HCT116 (cell line): ENCODE data around the gene LRRC7. TPM values are rescaled to one million over a fixed set of nuclear protein-coding genes. Genes with fewer than 3 reads are reported as not detected.

ENCODE experiments used
- ATAC-seq: fragments of 200-7000 bp; cut with Tn5 transposase; 2 replicates; pipeline ENCODE4 v1.9.1; 2020; ENCODE audit warnings: mild to moderate bottlenecking, moderate library complexity
- BruUV-seq: library from RNA; stranded (reverse); fragments of 400-500 nt; replicated peaks from 2 replicates; lab custom pipeline; 2021; lab: Mats Ljungman, UMichigan
- CTCF ChIA-PET: fragments of 300-600 bp; sonication (Branson Sonifier 250); formaldehyde crosslinking; loops from one replicate; lab custom pipeline; 2021; ENCODE audit warnings: antibody characterized with exemption; lab: Charles Lee
- POLR2A ChIA-PET: fragments of 300-600, 350-600 bp; sonication (Branson Sonifier 250); formaldehyde crosslinking; loops from one replicate; lab custom pipeline; 2021; ENCODE audit warnings: antibody characterized with exemption; lab: Charles Lee
- RAD21 ChIA-PET, 2 experiments: fragments of 300-600 bp; sonication (Branson Sonifier 250); formaldehyde crosslinking; loops; one replicate each; lab custom pipeline; 2023; ENCODE audit warnings: low total read pairs in 2 of 2; ENCODE audit not compliant: uncharacterized antibody in 2 of 2, unreplicated experiment in 2 of 2, low non-redundant PET in 1 of 2; lab: Charles Lee
- DNase-seq: peaks from one replicate; pipeline ENCODE4 v3.0.0-alpha.2; 2010; ENCODE audit warnings: low read depth, low spot score
- H2AFZ ChIP-seq: fragments of 200-600 bp; shearing (Covaris generic), sonication (generic); 2 replicates; pipeline ENCODE4 v1.6.1; 2017; ENCODE audit warnings: low read depth, mixed run types, mixed read lengths, antibody characterized with exemption, low read length; ENCODE audit not compliant: poor library complexity, severe bottlenecking
- H3K27ac ChIP-seq: 2 replicates; pipeline ENCODE4 v1.5.1; 2012; ENCODE audit warnings: low read depth, low read length
- H3K27me3 ChIP-seq: fragments of 200-600 bp; sonication (generic); 2 replicates; pipeline ENCODE4 v1.6.1; 2016; ENCODE audit warnings: mixed run types, low read length, mixed read lengths; ENCODE audit not compliant: insufficient read depth
- H3K36me3 ChIP-seq, 2 experiments: fragments of 200-500 bp in 1 of 2; fragments of 200-600 bp in 1 of 2; sonication (Bioruptor generic) in 1 of 2; sonication (generic) in 1 of 2; 2 replicates each; pipeline versions ENCODE4 v1.5.1 to v1.6.1; 2014 to 2016; ENCODE audit warnings: low read length in 2 of 2, inconsistent platforms in 1 of 2, mixed read lengths in 1 of 2, mixed run types in 1 of 2; ENCODE audit not compliant: insufficient read depth in 2 of 2, control insufficient read depth in 1 of 2
- H3K4me1 ChIP-seq, 2 experiments: fragments of 200-600 bp in 1 of 2; sonication (generic) in 1 of 2; 2 replicates each; pipeline versions ENCODE4 v1.5.1 to v1.6.1; 2012 to 2017; ENCODE audit warnings: low read length in 2 of 2, inconsistent platforms in 1 of 2, mild to moderate bottlenecking in 1 of 2, mixed read lengths in 1 of 2, mixed run types in 1 of 2, moderate library complexity in 1 of 2; ENCODE audit not compliant: insufficient read depth in 2 of 2, control insufficient read depth in 1 of 2
- H3K4me2 ChIP-seq: fragments of 200-600 bp; sonication (generic); 2 replicates; pipeline ENCODE4 v1.6.1; 2017; ENCODE audit warnings: mixed run types, low read length, mixed read lengths
- H3K4me3 ChIP-seq, 2 experiments: fragments of 200-600 bp in 1 of 2; sonication (generic) in 1 of 2; replicated peaks in 1 of 2; 2 replicates each; pipeline ENCODE4 v1.5.1; 2011 to 2016; ENCODE audit warnings: low read length in 2 of 2, control low read depth in 1 of 2, low read depth in 1 of 2, mild to moderate bottlenecking in 1 of 2, mixed read lengths in 1 of 2, mixed run types in 1 of 2
- H3K79me2 ChIP-seq: fragments of 200-600 bp; sonication (generic); 2 replicates; pipeline ENCODE4 v1.6.1; 2017; ENCODE audit warnings: mild to moderate bottlenecking, mixed run types, low read length, moderate library complexity, mixed read lengths; ENCODE audit not compliant: insufficient read depth
- H3K9ac ChIP-seq: fragments of 200-600 bp; sonication (generic); 2 replicates; pipeline ENCODE4 v1.6.1; 2016; ENCODE audit warnings: low read length, mixed read lengths
- H3K9me2 ChIP-seq: fragments of 200-600 bp; sonication (generic), shearing (Covaris generic); 2 replicates; pipeline ENCODE4 v1.6.1; 2017; ENCODE audit warnings: mixed run types, mild to moderate bottlenecking, moderate library complexity; ENCODE audit not compliant: insufficient read depth
- H3K9me3 ChIP-seq, 2 experiments: fragments of 200-500 bp in 1 of 2; fragments of 200-600 bp in 1 of 2; sonication (Bioruptor generic) in 1 of 2; sonication (generic) in 1 of 2; 2 replicates each; pipeline ENCODE4 v1.6.1; 2014 to 2017; ENCODE audit warnings: low read length in 2 of 2, mixed read lengths in 2 of 2, inconsistent platforms in 1 of 2, low read depth in 1 of 2, mild to moderate bottlenecking in 1 of 2, mixed run types in 1 of 2, moderate library complexity in 1 of 2; ENCODE audit not compliant: control insufficient read depth in 1 of 2, insufficient read depth in 1 of 2
- H4K20me1 ChIP-seq: fragments of 200-600 bp; sonication (generic), shearing (Covaris generic); 2 replicates; pipeline ENCODE4 v1.6.1; 2017; ENCODE audit warnings: mixed run types, mild to moderate bottlenecking, moderate library complexity; ENCODE audit not compliant: insufficient read depth
- RAD21 ChIP-seq: IDR thresholded peaks from 2 replicates; pipeline ENCODE4 v1.6.1; 2012; ENCODE audit warnings: low read depth, mild to moderate bottlenecking
- SP1 ChIP-seq: IDR thresholded peaks from 2 replicates; pipeline ENCODE4 v1.6.1; 2012; ENCODE audit warnings: low read depth
- YY1 ChIP-seq: IDR thresholded peaks from 2 replicates; pipeline ENCODE4 v1.6.1; 2011; ENCODE audit warnings: low read length, low read depth, moderate library complexity, mild to moderate bottlenecking; ENCODE audit not compliant: insufficient replicate concordance; ENCODE audit errors: extremely low read depth
- ZNF274 ChIP-seq: fragments of 200-500 bp; sonication (Bioruptor generic); IDR thresholded peaks from 2 replicates; pipeline ENCODE4 v1.6.1; 2014; ENCODE audit warnings: mild to moderate bottlenecking, low read depth, low read length, inconsistent platforms
- intact Hi-C: fragments of 100-400 bp; cut with micrococcal nuclease; formaldehyde crosslinking; loops from 2 replicates; pipeline ENCODE4 v1.10.0; 2022
- total RNA-seq: library from RNA; stranded (reverse); gene quantifications from one replicate; pipeline ENCODE4 v1.2.1, GENCODE V29; 2021; ENCODE audit not compliant: unreplicated experiment
- TF ChIP-seq, protein P1 (sequence below): IDR thresholded peaks from 2 replicates; pipeline ENCODE4 v1.6.1; 2012

The LRRC7 gene
- total RNA-seq, 1 experiment from 2014 or later: not detected

DNA sequence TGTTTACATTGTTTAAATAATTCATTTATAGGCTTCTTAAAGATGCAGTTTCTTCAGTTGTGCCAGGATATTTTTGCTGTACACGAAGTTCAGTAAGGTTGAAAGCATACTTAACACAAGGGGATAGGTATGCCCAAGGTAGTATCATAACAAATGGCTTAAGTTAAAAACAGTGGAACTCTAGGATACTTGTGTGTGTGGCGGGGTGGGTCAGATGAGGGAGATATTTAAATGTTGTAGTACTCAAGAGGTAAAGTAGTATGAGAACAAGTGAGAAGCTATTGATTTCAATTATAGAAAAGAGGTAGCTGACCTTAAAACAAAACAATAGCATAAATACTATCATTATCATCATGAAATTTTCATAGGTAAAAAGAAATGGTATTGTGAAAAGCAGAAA lies 6.2 kb downstream of the LRRC7 start:
- no peak overlapping the region for H3K27ac ChIP-seq
- DNase-seq (no peak), ATAC-seq (no peak)
- H3K4me3 ChIP-seq: no peak overlapping the region
- ChIA-PET POLR2A (no interaction called here), RAD21 (no interaction called here), CTCF (no interaction called here)
- intact Hi-C loops: no loop called here
- no peaks in the 10 kb centered on the region for H3K36me3 ChIP-seq
- no peak overlapping the region for H3K9ac ChIP-seq
- TF ChIP-seq SP1 (no peak), RAD21 (no peak)
- TF ChIP-seq, protein P1, sequence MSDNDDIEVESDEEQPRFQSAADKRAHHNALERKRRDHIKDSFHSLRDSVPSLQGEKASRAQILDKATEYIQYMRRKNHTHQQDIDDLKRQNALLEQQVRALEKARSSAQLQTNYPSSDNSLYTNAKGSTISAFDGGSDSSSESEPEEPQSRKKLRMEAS: no peak
- H3K4me2 ChIP-seq: no peak overlapping the region
- no peaks in the 10 kb centered on the region for H3K4me1 ChIP-seq
- no peaks in the 10 kb centered on the region for H3K27me3 ChIP-seq
- H3K9me2 ChIP-seq: no peaks in the 10 kb centered on the region
- no TSS peak for BruUV-seq
- H2AFZ ChIP-seq: no peak overlapping the region
- H4K20me1 ChIP-seq: no peaks in the 10 kb centered on the region
- H3K9me3 ChIP-seq: no peaks in the 10 kb centered on the region
- no peaks in the 10 kb centered on the region for H3K79me2 ChIP-seq

DNA sequence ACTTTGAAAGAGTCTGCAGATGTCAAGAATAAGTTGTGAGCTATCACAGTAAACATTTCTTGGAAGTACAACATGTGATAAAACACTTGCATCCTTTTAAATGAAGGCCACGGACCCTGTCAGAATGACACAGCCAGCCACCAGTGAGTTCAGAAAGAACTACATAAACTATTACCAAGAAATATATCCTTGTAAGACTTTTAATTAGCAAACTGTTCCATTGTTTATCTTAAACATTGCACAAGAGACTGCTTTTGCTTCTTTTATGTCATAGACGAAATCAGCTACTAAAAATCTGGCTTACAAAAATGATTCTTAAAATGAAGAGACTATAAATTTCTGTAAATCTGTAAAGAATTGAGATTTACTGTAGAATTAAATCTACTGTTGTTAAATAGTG lies 17.9 kb downstream of the LRRC7 start:
- H2AFZ ChIP-seq: no peak overlapping the region
- peaks cover 8% of the 10 kb centered on the region; the same call in 1 of the 2 replicates for H3K27me3 ChIP-seq
- no peaks in the 10 kb centered on the region for H3K79me2 ChIP-seq
- no peak for ATAC-seq
- intact Hi-C loops: no loop called here
- BruUV-seq: no TSS peak
- H3K4me1 ChIP-seq: no peaks in the 10 kb centered on the region
- H4K20me1 ChIP-seq: 0 out of 2 replicates have a peak, but pooled peaks cover 4% of the 10 kb centered on the region
- H3K4me3 ChIP-seq: no peak overlapping the region
- no peak overlapping the region for H3K27ac ChIP-seq
- H3K36me3 ChIP-seq: no peaks in the 10 kb centered on the region
- TF ChIP-seq ZNF274 (no peak), SP1 (no peak), YY1 (no peak)
- H3K9me2 ChIP-seq: no peaks in the 10 kb centered on the region
- no peaks in the 10 kb centered on the region for H3K9me3 ChIP-seq
- CTCF ChIA-PET: no interaction called here
- no peak overlapping the region for H3K4me2 ChIP-seq
- POLR2A ChIA-PET: no interaction called here
- H3K9ac ChIP-seq: no peak overlapping the region
- RAD21 ChIA-PET: no interaction called here
- no peak for DNase-seq
